ENCODE data around the gene RGS7. TPM values are rescaled to one million over a fixed set of nuclear protein-coding genes. Genes with fewer than 3 reads are reported as not detected.
A peak's percentile ranks its signal among the peaks of the same experiment; 100 is the strongest.

RGS7 gene
- total and polyA plus RNA-seq, 2 of the 8 experiments (the other 6 are each of a cell fraction or from before 2014, with no cell fraction given) = 1.6 to 3.0 TPM

DNA sequence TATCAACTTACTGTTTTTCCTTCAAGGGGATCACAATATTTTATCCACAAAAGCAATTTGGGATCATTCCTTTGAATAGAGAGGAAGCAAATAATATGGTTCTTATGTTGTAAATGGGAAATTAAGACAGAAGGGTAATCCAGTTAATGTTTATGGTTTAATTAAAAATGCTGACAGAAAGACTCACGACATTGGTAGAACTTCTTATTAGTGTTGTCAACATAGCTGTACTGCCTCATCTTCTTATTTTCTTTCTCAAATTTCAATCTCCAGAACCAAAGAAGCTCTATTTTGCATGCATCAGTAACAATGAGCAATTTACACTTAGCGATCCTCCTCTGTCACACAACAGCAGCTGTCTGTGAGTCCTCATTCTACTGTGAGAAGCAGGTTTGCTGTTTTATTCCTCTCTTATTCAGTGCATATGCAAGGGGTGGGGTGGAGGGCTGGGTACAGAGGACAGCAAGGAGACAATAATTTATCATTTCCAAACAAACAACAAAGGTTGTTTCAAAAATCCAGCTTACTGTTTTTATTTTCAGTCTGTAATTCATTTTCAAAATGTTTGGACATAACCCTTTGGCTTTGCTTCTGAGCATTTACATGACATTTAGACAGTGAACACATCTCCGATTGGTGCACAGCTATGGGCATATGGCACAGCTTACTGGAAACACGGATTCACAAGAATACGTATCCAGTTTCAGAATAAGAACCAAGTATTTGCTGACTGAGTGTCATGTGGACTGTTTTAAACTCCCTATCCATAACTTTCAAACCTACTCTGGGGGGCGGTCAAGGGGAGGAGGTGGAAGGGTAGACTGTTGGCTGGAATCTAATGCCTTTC is 335.9 kb downstream of the RGS7 start:
- 0 out of 4 replicates have a peak, but pooled peaks cover 0 to 3% of the 10 kb centered on the region in 2 experiments for H3K9me3 ChIP-seq (ENCODE audit: insufficient read depth in 2 of 2, low read depth in 1 of 2, low read length in 1 of 2)
- H2AFZ ChIP-seq (ENCODE audit: low read length) = no peak overlapping the region
- 97% methylated on average over 6 of the region's 6 CpGs; no CpG with 5 or more reads in 1 of the 2 experiments for WGBS, 2 experiments (ENCODE audit: extremely low coverage in 1 of 2, insufficient coverage in 1 of 2, insufficient read length in 1 of 2, insufficient replicate concordance in 2 of 2, low coverage in 1 of 2, low lambda C conversion rate in 2 of 2, missing lambda C conversion rate in 1 of 2)
- H3K4me2 ChIP-seq (ENCODE audit: insufficient read depth in 1 of 2, low read depth in 2 of 2, low read length in 2 of 2) = no peak overlapping the region
- no peak overlapping the region for H3K14ac ChIP-seq (ENCODE audit: insufficient read length)
- no peak overlapping the region for H2BK5ac ChIP-seq (ENCODE audit: low read depth, low read length)
- no peaks in the 10 kb centered on the region for H3K27me3 ChIP-seq (replicated peaks in 1 of 4; ENCODE audit: control insufficient read depth in 3 of 4, extremely low read depth in 1 of 4, insufficient read depth in 3 of 4, low read length in 3 of 4)
- TF ChIP-seq TEAD4 (IDR thresholded peaks at IDR 0.05; ENCODE audit: low read depth, low read length) (no peak), RAD21 (IDR thresholded peaks at IDR 0.05 in 1 of 2, conservative IDR thresholded peaks at IDR 0.05 in 1 of 2; ENCODE audit: low read depth in 2 of 2, low read length in 2 of 2) (0 out of 4 replicates have a peak, but pooled peaks of 1 of the 2 experiments have one; percentile 3)
- ChIA-PET POLR2A (ENCODE audit: partially characterized antibody) (no interaction called here), CTCF (ENCODE audit: partially characterized antibody) (interaction anchor here (0.6 kb wide), 1 partner anchor 277 kb away, joined by 3 read pairs; no protein-coding TSS in a partner anchor)
- DNase-seq (ENCODE audit: low read depth in 1 of 2, low spot score in 2 of 2) = no peak
- no peak overlapping the region for H3K4me3 ChIP-seq (ENCODE audit: extremely low read depth in 1 of 4, insufficient read depth in 2 of 4, low read depth in 3 of 4, low read length in 4 of 4)
- H2AK5ac ChIP-seq (ENCODE audit: low read depth, low read length) = no peak overlapping the region
- H4K91ac ChIP-seq (replicated peaks; ENCODE audit: insufficient read length, low read length) = no peak overlapping the region
- no peak overlapping the region for H3K23ac ChIP-seq (ENCODE audit: insufficient read length)
- H4K20me1 ChIP-seq (replicated peaks in 1 of 2; ENCODE audit: control insufficient read depth in 1 of 2, insufficient read depth in 2 of 2, low read length in 2 of 2) = no peaks in the 10 kb centered on the region
- H2BK15ac ChIP-seq (ENCODE audit: low read length) = no peak overlapping the region
- no peak overlapping the region for H3K27ac ChIP-seq (ENCODE audit: low read depth, low read length)
- H3K18ac ChIP-seq (ENCODE audit: extremely low read depth, low read length) = no peak overlapping the region
- H3K4ac ChIP-seq (replicated peaks; ENCODE audit: insufficient read length, low read depth, low read length) = no peak overlapping the region
- H3K23me2 ChIP-seq (ENCODE audit: low read depth, low read length) = no peaks in the 10 kb centered on the region
- H3K36me3 ChIP-seq (ENCODE audit: control insufficient read depth in 2 of 4, insufficient read depth in 4 of 4, low read length in 3 of 4) = no peaks in the 10 kb centered on the region; a peak in 1 of 8 replicates
- H3K79me2 ChIP-seq (ENCODE audit: control insufficient read depth in 1 of 2, insufficient read depth in 2 of 2, low read length in 2 of 2) = no peaks in the 10 kb centered on the region
- H4K5ac ChIP-seq (ENCODE audit: insufficient read length, low read depth, low read length) = no peak overlapping the region
- H4K8ac ChIP-seq (ENCODE audit: extremely low read depth, insufficient read depth, low read length) = no peak overlapping the region
- no peak for FAIRE-seq
- H3K9ac ChIP-seq (replicated peaks in 1 of 4; ENCODE audit: extremely low read depth in 1 of 4, low read depth in 3 of 4, low read length in 3 of 4) = no peak overlapping the region
- H3K56ac ChIP-seq (replicated peaks; ENCODE audit: insufficient read length, low read depth, low read length) = no peak overlapping the region
- H2BK20ac ChIP-seq (ENCODE audit: low read length) = no peak overlapping the region
- no peaks in the 10 kb centered on the region for H3K4me1 ChIP-seq (replicated peaks in 1 of 4; ENCODE audit: control insufficient read depth in 3 of 4, insufficient read depth in 4 of 4, low read length in 3 of 4)
- no peaks in the 10 kb centered on the region for H3K79me1 ChIP-seq (ENCODE audit: low read depth, low read length)
- H2BK12ac ChIP-seq (ENCODE audit: low read depth, low read length) = no peak overlapping the region
- no peak overlapping the region for H2BK120ac ChIP-seq (replicated peaks; ENCODE audit: low read depth, low read length)
